T follicular helper cell (primary cell): ENCODE results near the gene GNAZ.
A peak's percentile ranks its signal among the peaks of the same experiment; 100 is the strongest.
"Not testable (repeated sequence)": the region's sequence is repeated elsewhere in the genome, so short reads cannot be mapped to it uniquely, and the experiment has no call there.

Source experiments
- DNase-seq: peaks from one replicate; pipeline ENCODE4 v3.0.0-alpha.2; 2020; ENCODE audit warnings: low read depth

The GNAZ gene

GRCh38 chr22:23133922-23134321 lies 63.6 kb downstream of the GNAZ start:
- DNase-seq: no peak

DNA sequence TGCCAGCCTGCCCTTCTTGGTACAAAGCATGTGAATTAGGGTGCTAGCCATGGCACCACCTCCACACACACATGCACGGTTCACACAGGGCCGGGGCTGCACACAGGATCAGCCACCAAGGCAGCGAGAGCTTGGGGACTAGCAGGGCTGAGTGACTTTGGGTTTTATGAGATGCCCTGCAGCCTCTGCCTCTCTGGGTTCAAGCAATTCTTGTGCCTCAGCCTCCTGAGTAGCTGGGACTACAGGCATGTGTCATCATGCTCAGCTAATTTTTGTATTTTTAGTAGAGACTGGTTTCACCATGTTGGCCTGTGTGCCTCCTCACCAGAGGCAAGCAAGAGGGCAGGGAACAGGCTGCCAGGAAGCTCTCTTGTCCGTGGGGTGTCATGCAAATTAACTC lies 66.7 kb downstream of the GNAZ start:
- DNase-seq: not testable (repeated sequence)

DNA sequence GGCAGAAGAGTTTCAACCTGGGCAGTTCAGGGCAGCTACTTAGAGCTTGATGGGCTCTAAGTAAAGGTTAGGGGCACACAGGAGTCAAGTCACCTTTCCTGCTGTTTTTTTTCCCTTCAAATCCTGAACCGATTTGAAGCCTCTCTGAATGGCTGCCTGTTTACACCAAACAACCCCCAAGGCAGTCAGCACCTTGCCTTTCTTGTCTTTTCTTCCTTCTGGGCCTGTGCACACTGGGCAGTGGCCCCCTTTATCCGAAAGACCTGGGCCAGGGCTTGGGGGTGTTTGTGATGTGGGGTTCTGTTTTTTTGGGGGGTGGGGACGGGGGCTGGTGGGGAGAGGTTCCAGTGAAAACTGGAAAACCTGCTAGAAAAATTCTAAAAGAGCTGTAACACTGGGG lies 67.1 kb downstream of the GNAZ start:
- DNase-seq: no peak

DNA sequence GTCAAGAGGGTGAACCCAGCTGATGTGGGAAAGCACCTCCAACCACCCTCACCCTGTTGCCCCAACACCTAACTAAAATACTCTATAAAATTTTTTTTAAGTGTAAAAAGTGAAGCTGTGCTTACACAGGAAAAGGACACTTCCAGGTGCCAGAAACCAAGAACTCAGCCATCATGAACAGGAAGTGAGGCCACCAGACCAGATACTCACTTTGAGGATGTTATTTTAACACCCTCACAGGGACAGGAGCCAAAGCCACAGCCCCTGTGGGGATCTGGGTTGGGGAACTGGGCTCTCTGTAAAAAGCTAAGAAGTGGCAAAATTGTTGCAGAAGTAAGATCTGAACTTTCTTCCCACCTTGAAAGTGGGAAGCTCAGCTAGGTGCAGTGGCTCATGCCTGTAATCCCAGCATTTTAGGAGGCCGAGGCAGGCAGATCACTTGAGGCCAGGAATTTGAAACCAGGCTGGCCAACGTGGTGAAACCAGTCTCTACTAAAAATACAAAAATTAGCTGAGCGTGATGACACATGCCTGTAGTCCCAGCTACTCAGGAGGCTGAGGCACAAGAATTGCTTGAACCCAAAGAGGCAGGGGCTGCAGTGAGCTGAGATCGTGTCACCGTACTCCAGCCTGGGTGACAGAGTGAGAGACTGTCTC lies 67.7 kb downstream of the GNAZ start:
- DNase-seq: no peak

- DNase-seq: no peak
These were observed 68.5 kb downstream of the GNAZ start for GRCh38 chr22:23138584-23139435.

GRCh38 chr22:23140385-23140784 lies 70.1 kb downstream of the GNAZ start:
- DNase-seq: no peak

GRCh38 chr22:23142546-23143105 lies 72.3 kb downstream of the GNAZ start:
- no peak for DNase-seq

GRCh38 chr22:23143119-23143518 lies 72.8 kb downstream of the GNAZ start:
- no peak for DNase-seq

- DNase-seq: no peak
These were observed 74.1 kb downstream of the GNAZ start for GRCh38 chr22:23144432-23144831.

DNA sequence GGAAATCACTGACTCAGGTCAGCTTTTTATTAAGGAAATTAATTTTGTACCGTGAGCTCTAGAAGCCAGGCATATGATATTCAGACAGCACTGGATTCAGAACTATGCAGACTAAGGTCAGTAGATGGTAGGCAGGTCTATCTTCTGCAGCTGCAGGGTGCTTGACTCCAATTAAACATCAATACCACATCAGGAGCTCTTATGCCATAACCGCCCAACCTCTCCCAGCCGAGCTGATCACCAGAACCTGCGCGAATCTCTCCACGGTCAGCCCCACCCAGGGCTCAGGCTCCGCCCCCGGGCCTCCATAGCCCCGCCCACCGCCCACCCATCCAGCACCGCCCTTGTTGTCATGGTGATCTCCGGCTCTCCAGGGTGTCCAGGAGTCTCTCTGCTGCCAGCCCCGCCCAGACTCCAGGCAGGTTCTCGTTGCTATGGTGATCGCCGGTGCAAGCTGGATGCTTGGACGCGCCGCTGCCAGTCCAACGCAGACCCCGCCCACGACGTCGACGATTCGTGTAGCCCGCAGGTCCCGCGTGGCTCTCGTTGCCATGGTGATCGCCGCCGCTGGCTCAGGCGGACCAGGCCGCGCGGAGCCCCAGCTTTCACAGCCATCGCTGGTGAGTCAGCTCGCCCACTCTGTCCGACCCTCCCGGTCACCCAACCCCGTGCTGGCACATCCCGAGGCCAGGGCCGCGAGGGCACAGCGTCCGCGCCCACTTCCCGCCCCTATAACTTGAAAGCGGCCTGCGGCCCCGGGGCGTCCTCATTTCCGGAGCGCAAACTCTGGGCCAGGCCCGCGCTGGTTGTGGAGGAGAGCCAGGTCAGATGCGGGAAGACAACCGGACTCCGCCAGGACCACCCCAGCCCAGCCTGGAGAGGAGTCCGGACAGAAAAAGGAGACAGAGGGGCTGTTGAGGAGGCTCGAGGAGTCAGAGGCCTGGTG lies 74.9 kb downstream of the GNAZ start, which contains the start of gene RAB36:
TSS of gene RAB36 (plus strand) at position 546 of the 946 bp plus-strand sequence. CDS start 1,140 bp downstream, outside the sequence.
- peak; percentile 89 for DNase-seq

- no peak for DNase-seq
These were observed 75.7 kb downstream of the GNAZ start for GRCh38 chr22:23145878-23146470.

- DNase-seq: no peak
These were observed 76.3 kb downstream of the GNAZ start for GRCh38 chr22:23146478-23147205.

- no peak for DNase-seq
These were observed 77.5 kb downstream of the GNAZ start for GRCh38 chr22:23147617-23148387.

GRCh38 chr22:23149743-23150238 lies 79.5 kb downstream of the GNAZ start:
- no peak for DNase-seq

GRCh38 chr22:23150762-23151161 lies 80.4 kb downstream of the GNAZ start:
- no peak for DNase-seq

DNA sequence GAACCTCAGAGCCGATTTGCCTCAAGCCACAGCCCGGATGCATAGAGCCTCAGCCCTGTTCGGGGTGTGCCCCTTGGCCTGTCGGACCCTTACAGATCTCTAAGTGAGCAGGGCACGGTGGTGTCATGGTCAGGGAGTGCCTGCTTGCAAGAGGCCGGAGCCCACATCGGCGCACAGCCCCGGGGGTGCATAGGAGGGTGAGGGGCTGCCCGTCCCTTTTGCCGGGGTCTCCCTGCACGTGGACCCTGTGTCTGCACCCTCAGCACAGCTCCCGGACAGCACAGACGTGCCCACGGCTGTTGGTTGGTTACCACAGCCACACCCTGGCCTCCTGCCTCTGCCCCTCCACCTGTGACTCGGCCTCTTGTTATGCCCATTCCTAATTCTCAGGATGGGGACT lies 81.5 kb downstream of the GNAZ start:
- DNase-seq: no peak

DNA sequence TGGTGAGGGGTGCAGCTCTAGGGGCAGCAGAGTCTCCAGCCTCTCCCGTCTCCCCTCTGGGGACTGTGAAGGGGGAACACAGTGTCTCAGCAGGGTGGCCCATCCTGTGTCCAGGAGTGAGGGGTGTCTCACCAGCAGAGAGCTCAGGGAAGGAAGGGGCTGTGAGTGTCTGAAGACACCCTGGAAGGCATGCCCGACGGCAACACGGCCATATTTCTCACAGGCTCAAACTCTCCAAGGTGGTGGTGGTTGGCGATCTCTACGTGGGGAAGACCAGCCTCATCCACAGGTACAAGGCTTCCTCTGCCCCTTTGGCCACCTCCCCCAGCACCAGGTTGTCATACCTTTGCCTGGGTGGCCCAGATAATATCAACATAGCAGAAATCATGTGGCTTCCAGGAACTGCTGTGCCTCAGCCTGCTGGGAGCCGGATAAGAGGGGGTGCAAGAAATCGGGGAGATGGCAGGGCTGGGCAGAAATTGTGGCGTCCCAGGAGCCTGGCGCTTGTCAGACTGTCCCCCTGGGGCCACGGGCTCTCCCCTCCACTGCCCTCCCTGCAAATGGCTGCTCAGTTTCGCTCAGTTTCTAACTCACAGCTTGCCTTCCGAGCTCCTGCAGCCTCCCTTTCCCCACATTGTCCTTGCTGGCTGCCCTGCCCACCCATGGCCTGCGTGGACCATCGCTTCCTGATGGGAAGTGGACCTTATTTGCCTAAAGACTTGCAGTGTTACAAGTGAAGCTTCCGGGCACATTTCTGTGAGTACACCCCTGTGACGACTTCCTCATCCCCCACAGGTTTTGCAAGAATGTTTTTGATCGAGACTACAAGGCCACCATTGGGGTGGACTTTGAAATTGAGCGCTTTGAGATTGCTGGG lies 82.2 kb downstream of the GNAZ start:
- DNase-seq: no peak

- DNase-seq: no peak
These were observed 83.7 kb downstream of the GNAZ start for GRCh38 chr22:23153994-23154393.

DNA sequence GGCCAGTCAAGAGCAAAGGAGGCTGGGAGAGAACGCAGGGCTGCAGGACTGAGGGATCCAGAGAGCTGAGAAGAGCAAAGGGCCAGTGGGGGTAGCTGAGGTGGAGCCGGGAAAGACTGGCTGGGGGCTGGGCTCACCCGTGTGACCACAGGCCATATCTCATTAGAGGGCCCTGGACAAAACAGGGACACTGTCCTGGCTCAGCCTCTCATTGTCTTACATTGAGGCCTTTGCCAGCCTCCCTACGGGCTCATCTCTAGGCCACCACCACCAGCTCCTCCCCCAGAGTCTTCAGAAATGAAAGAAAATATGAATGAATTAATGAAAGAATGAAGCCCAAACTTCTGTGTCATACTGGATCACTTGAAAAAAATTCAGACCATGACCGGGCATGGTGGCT lies 84.1 kb downstream of the GNAZ start:
- no peak for DNase-seq
